B cell (primary cell): ENCODE data around the gene S100A13. TPM values are rescaled to one million over a fixed set of nuclear protein-coding genes. Genes with fewer than 3 reads are reported as not detected.
"Not testable (repeated sequence)": the region's sequence is repeated elsewhere in the genome, so short reads cannot be mapped to it uniquely, and the experiment has no call there.

ENCODE experiments used
- ATAC-seq: fragments of 200-7000 bp; cut with Tn5 transposase; one replicate; pipeline ENCODE4 v1.10.0; 2021; ENCODE audit warnings: low read depth, mild to moderate bottlenecking, moderate number of reproducible peaks, moderate library complexity
- CTCF ChIA-PET: fragments of 350-600 bp; sonication (Branson Sonifier 250); formaldehyde crosslinking; loops from one replicate; lab custom pipeline; 2021; ENCODE audit warnings: antibody characterized with exemption, inconsistent platforms; lab: Charles Lee
- POLR2A ChIA-PET: fragments of 350-600 bp; sonication (Branson Sonifier 250); formaldehyde crosslinking; loops from one replicate; lab custom pipeline; 2021; ENCODE audit warnings: antibody characterized with exemption; lab: Charles Lee
- DNase-seq: peaks from one replicate; pipeline ENCODE4 v3.0.0; 2013
- H2AFZ ChIP-seq: 2 replicates; pipeline ENCODE4 v1.6.1; 2012; ENCODE audit warnings: mild to moderate bottlenecking, low read depth, low read length; ENCODE audit not compliant: insufficient read depth, poor library complexity, severe bottlenecking
- H3K27ac ChIP-seq, 2 donors: 1 replicate in 1 of 2; 2 replicates in 1 of 2; pipeline ENCODE4 v1.5.1; 2012 to 2013; ENCODE audit warnings: low read length in 2 of 2, mild to moderate bottlenecking in 2 of 2, moderate library complexity in 1 of 2
- H3K27me3 ChIP-seq, 4 experiments: fragments of 200-600 bp in 1 of 4; sonication (generic) in 1 of 4; replicated peaks in 1 of 4; 1 replicate in 2 of 4; 2 replicates in 2 of 4; pipeline versions ENCODE4 v1.6.1 to v1.7.0; 2013 to 2016; ENCODE audit warnings: low read length in 3 of 4, mild to moderate bottlenecking in 2 of 4, mixed read lengths in 1 of 4, moderate library complexity in 1 of 4; ENCODE audit not compliant: insufficient read depth in 4 of 4, control insufficient read depth in 3 of 4; ENCODE audit errors: control extremely low read depth in 1 of 4
- H3K36me3 ChIP-seq, 2 experiments: replicated peaks in 1 of 2; 1 replicate in 1 of 2; 2 replicates in 1 of 2; pipeline versions ENCODE4 v1.6.1 to v1.7.1; 2013; ENCODE audit warnings: low read length in 1 of 2; ENCODE audit not compliant: insufficient read depth in 2 of 2, control insufficient read depth in 1 of 2; ENCODE audit errors: control extremely low read depth in 1 of 2, extremely low read depth in 1 of 2
- H3K4me1 ChIP-seq, 2 donors: fragments of 200-600 bp in 1 of 2; sonication (generic) in 1 of 2; 1 replicate in 1 of 2; 2 replicates in 1 of 2; pipeline versions ENCODE4 v1.5.1 to v1.6.1; 2013 to 2017; ENCODE audit warnings: low read length in 2 of 2; ENCODE audit not compliant: control insufficient read depth in 2 of 2, insufficient read depth in 2 of 2
- H3K4me2 ChIP-seq: replicated peaks from 2 replicates; pipeline ENCODE3; 2012; ENCODE audit warnings: mild to moderate bottlenecking, low read depth, low read length; ENCODE audit not compliant: poor library complexity, severe bottlenecking
- H3K4me3 ChIP-seq, 5 experiments: fragments of 200-600 bp in 1 of 5; sonication (generic) in 1 of 5; 1 replicate in 3 of 5; 2 replicates in 2 of 5; pipeline versions ENCODE4 v1.5.1 to v1.7.0; 2011 to 2016; ENCODE audit warnings: low read length in 4 of 5, mild to moderate bottlenecking in 4 of 5, low read depth in 2 of 5, control low read depth in 1 of 5, moderate library complexity in 1 of 5; ENCODE audit not compliant: insufficient read depth in 1 of 5; ENCODE audit errors: control extremely low read depth in 1 of 5, extremely low read depth in 1 of 5
- H3K79me2 ChIP-seq: fragments of 200-600 bp; sonication (generic); one replicate; pipeline ENCODE4 v1.6.0; 2016; ENCODE audit warnings: low read length; ENCODE audit not compliant: control insufficient read depth, insufficient read depth
- H3K9ac ChIP-seq: fragments of 200-600 bp; sonication (generic); 2 replicates; pipeline ENCODE4 v1.6.1; 2017; ENCODE audit warnings: mild to moderate bottlenecking, low read length, moderate library complexity
- H3K9me3 ChIP-seq, 3 donors: one replicate each; pipeline versions ENCODE4 v1.6.1 to v1.7.1; 2013; ENCODE audit warnings: low read length in 2 of 3; ENCODE audit not compliant: control insufficient read depth in 2 of 3, insufficient read depth in 1 of 3; ENCODE audit errors: control extremely low read depth in 1 of 3
- H4K20me1 ChIP-seq: 2 replicates; pipeline ENCODE4 v1.6.0; 2012; ENCODE audit warnings: mild to moderate bottlenecking, low read length; ENCODE audit not compliant: insufficient read depth, control insufficient read depth, poor library complexity, severe bottlenecking
- H3K27ac Mint-ChIP-seq: one replicate; pipeline ENCODE4 v1.8.0; 2021; ENCODE audit warnings: mixed read lengths
- H3K27me3 Mint-ChIP-seq: one replicate; pipeline ENCODE4 v1.8.0; 2021; ENCODE audit warnings: mixed read lengths
- H3K4me1 Mint-ChIP-seq: one replicate; pipeline ENCODE4 v1.8.0; 2021; ENCODE audit warnings: mixed read lengths
- H3K4me3 Mint-ChIP-seq: one replicate; pipeline ENCODE4 v1.8.0; 2021; ENCODE audit warnings: mixed read lengths
- H3K9me3 Mint-ChIP-seq: one replicate; pipeline ENCODE4 v1.8.0; 2022; ENCODE audit warnings: mixed read lengths; ENCODE audit not compliant: insufficient read depth
- CTCF ChIP-seq: fragments of 200-600 bp; IDR thresholded peaks from one replicate; pipeline ENCODE4 v1.8.0; 2022; ENCODE audit warnings: antibody characterized with exemption, mild to moderate bottlenecking
- EZH2 ChIP-seq: IDR thresholded peaks from 2 replicates; pipeline ENCODE4 v1.6.1; 2012; ENCODE audit warnings: borderline replicate concordance, low read depth, mild to moderate bottlenecking, moderate library complexity, low read length; ENCODE audit not compliant: insufficient read depth, poor library complexity, severe bottlenecking
- WGBS: methylation state at CpG from one replicate; pipeline ENCODE4 v1.1.5; 2013; ENCODE audit warnings: missing lambda C conversion rate; ENCODE audit not compliant: insufficient coverage; 5-methylcytosine and 5-hydroxymethylcytosine counted together
- intact Hi-C: fragments of 100-400 bp; cut with micrococcal nuclease; formaldehyde crosslinking; loops from one replicate; pipeline ENCODE4 v1.10.0; 2022
- polyA plus RNA-seq: library from polyadenylated mRNA; depleted of rRNA; stranded (reverse); fragments of >200 nt; gene quantifications from 2 replicates; pipeline ENCODE4 v1.2.3, GENCODE V29; 2012
- total RNA-seq, 2 donors: library from RNA; stranded (reverse); fragments of 120-200 nt in 1 of 2; gene quantifications; 1 replicate in 1 of 2; 2 replicates in 1 of 2; pipeline versions ENCODE4 v1.2.3 to v1.2.4, GENCODE V29; 2013 to 2022

The S100A13 gene
- total and polyA plus RNA-seq, 2 donors (not counting 1 experiment from before 2014, with no cell fraction given), result 9.8 to 17.8 TPM

GRCh38 chr1:153585006-153585405 lies 42.3 kb downstream of the S100A13 start:
- H3K9ac ChIP-seq, result no peak overlapping the region
- H3K4me2 ChIP-seq, result no peak overlapping the region
- ATAC-seq (no peak), DNase-seq (no peak)
- H3K27ac Mint-ChIP-seq, result no peak overlapping the region
- H2AFZ ChIP-seq, result no peak overlapping the region
- H3K4me1 ChIP-seq, result no peaks in the 10 kb centered on the region
- H3K27me3 Mint-ChIP-seq, result peaks cover 10% of the 10 kb centered on the region
- no peaks in the 10 kb centered on the region for H3K4me1 Mint-ChIP-seq
- no peak overlapping the region for H3K4me3 Mint-ChIP-seq
- ChIA-PET POLR2A (no interaction called here), CTCF (interaction anchor here (0.9 to 2.8 kb wide), 2 partner anchors 13 to 16 kb away, joined by 3 to 14 read pairs; no protein-coding TSS in a partner anchor)
- no peaks in the 10 kb centered on the region for H3K27me3 ChIP-seq
- no peaks in the 10 kb centered on the region for H3K9me3 Mint-ChIP-seq
- intact Hi-C loops, result no loop called here
- WGBS, result 100% methylated on average over 1 of the region's 1 CpG
- no peaks in the 10 kb centered on the region for H3K9me3 ChIP-seq
- TF ChIP-seq CTCF, result no peak
- no peak for TF ChIP-seq EZH2
- no peaks in the 10 kb centered on the region for H3K36me3 ChIP-seq
- H3K4me3 ChIP-seq, result no peak overlapping the region
- no peaks in the 10 kb centered on the region for H3K79me2 ChIP-seq
- no peak overlapping the region for H3K27ac ChIP-seq
- H4K20me1 ChIP-seq, result no peaks in the 10 kb centered on the region

DNA sequence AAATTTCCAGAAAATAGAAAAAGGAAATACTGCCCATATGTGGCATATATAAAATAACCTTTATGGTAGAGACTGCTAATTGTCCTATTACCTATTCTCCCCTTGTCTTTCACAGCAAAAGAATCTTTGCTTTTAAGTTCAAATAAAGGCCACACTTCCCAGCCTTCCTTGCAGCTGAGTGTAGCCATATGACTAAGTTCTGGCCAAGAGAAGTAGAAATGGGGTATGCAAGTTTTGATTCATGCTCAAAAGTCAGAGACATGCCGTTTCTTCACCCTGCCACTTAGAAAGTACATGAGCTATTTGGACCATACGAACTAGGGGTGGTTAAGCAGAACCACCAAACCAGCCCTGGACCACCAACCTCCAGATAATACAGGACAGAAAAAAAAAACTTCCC lies 43.3 kb downstream of the S100A13 start:
- H3K4me1 Mint-ChIP-seq, result no peaks in the 10 kb centered on the region
- Histone ChIP-seq H3K9ac (no peak overlapping the region), H3K4me1 (no peaks in the 10 kb centered on the region), H3K36me3 (no peaks in the 10 kb centered on the region), H3K9me3 (no peaks in the 10 kb centered on the region), H3K4me2 (no peak overlapping the region), H3K27ac (no peak overlapping the region), H3K27me3 (no peaks in the 10 kb centered on the region), H2AFZ (no peak overlapping the region), H3K79me2 (no peaks in the 10 kb centered on the region), H3K4me3 (no peak overlapping the region), H4K20me1 (no peaks in the 10 kb centered on the region)
- WGBS, result 78% methylated on average over 1 of the region's 2 CpGs
- TF ChIP-seq CTCF (no peak), EZH2 (no peak)
- H3K27ac Mint-ChIP-seq, result no peak overlapping the region
- CTCF ChIA-PET, result no interaction called here
- POLR2A ChIA-PET, result no interaction called here
- ATAC-seq (no peak), DNase-seq (no peak)
- no peak overlapping the region for H3K4me3 Mint-ChIP-seq
- intact Hi-C loops, result no loop called here
- H3K9me3 Mint-ChIP-seq, result no peaks in the 10 kb centered on the region
- peaks cover 14% of the 10 kb centered on the region for H3K27me3 Mint-ChIP-seq

GRCh38 chr1:153583514-153583913 lies 43.8 kb downstream of the S100A13 start:
- H3K9me3 Mint-ChIP-seq, H3K4me3 ChIP-seq, H3K4me3 Mint-ChIP-seq, intact Hi-C loops, H2AFZ ChIP-seq, H3K27ac Mint-ChIP-seq, H3K9ac ChIP-seq, H3K4me2 ChIP-seq, ATAC-seq, H3K4me1 ChIP-seq, CTCF ChIA-PET, DNase-seq, H3K79me2 ChIP-seq, H3K27ac ChIP-seq, H3K36me3 ChIP-seq, POLR2A ChIA-PET, H3K9me3 ChIP-seq, H3K4me1 Mint-ChIP-seq, H3K27me3 ChIP-seq, H4K20me1 ChIP-seq: not testable (repeated sequence)
- H3K27me3 Mint-ChIP-seq, result peaks cover 14% of the 10 kb centered on the region
- WGBS, result no CpG with 5 or more reads among the region's 3 CpGs
